Hepatocyte (in vitro differentiated cells): ENCODE measurements around the gene B3GALT4. TPM values are rescaled to one million over a fixed set of nuclear protein-coding genes. Genes with fewer than 3 reads are reported as not detected.

Source experiments
- DNase-seq: peaks from one replicate; pipeline ENCODE4 v3.0.0-alpha.2; 2016; ENCODE audit warnings: low spot score
- H2AFZ ChIP-seq: fragments of 200-600 bp; sonication (generic); 2 replicates; pipeline ENCODE4 v1.6.0; 2016; ENCODE audit warnings: antibody characterized with exemption, mild to moderate bottlenecking
- H3K27ac ChIP-seq: fragments of 200-600 bp; sonication (generic); 2 replicates; pipeline ENCODE4 v1.5.1; 2016; ENCODE audit warnings: mild to moderate bottlenecking
- H3K27me3 ChIP-seq: fragments of 200-600 bp; sonication (generic); 2 replicates; pipeline ENCODE4 v1.6.1; 2016
- H3K36me3 ChIP-seq: fragments of 200-600 bp; sonication (generic); replicated peaks from 2 replicates; pipeline ENCODE4 v1.5.1; 2016; ENCODE audit warnings: low read depth; ENCODE audit not compliant: insufficient read depth
- H3K4me1 ChIP-seq: fragments of 200-600 bp; sonication (generic); 2 replicates; pipeline ENCODE4 v1.5.1; 2016; ENCODE audit warnings: mild to moderate bottlenecking, moderate library complexity; ENCODE audit not compliant: insufficient read depth
- H3K4me2 ChIP-seq: fragments of 200-600 bp; sonication (generic); 2 replicates; pipeline ENCODE4 v1.6.0; 2016
- H3K4me3 ChIP-seq: fragments of 200-600 bp; sonication (generic); 2 replicates; pipeline ENCODE4 v1.5.1; 2016; ENCODE audit warnings: mild to moderate bottlenecking
- H3K79me2 ChIP-seq: fragments of 200-600 bp; sonication (generic); 2 replicates; pipeline ENCODE4 v1.6.0; 2017; ENCODE audit warnings: mild to moderate bottlenecking
- H3K9me2 ChIP-seq: fragments of 200-600 bp; sonication (generic); replicated peaks from 2 replicates; pipeline ENCODE4 v1.6.0; 2017; ENCODE audit warnings: mild to moderate bottlenecking; ENCODE audit not compliant: insufficient read depth
- H3K9me3 ChIP-seq: fragments of 200-600 bp; sonication (generic); 2 replicates; pipeline ENCODE4 v1.5.1; 2016; ENCODE audit warnings: low read depth, mild to moderate bottlenecking
- H4K20me1 ChIP-seq: fragments of 200-600 bp; sonication (generic); 2 replicates; pipeline ENCODE4 v1.6.0; 2016; ENCODE audit warnings: mild to moderate bottlenecking; ENCODE audit not compliant: insufficient read depth, poor library complexity, severe bottlenecking
- CTCF ChIP-seq: fragments of 200-600 bp; sonication (generic); IDR thresholded peaks from 2 replicates; pipeline ENCODE4 v1.5.1; 2016; ENCODE audit warnings: antibody characterized with exemption, mild to moderate bottlenecking; ENCODE audit not compliant: poor library complexity
- EZH2 ChIP-seq: fragments of 200-600 bp; sonication (generic); IDR thresholded peaks from 2 replicates; pipeline ENCODE4 v1.6.1; 2016; ENCODE audit warnings: antibody characterized with exemption, mild to moderate bottlenecking, borderline replicate concordance
- EZH2phosphoT487 ChIP-seq: fragments of 200-600 bp; sonication (generic); IDR thresholded peaks from one replicate; pipeline ENCODE4 v1.6.1; 2018; ENCODE audit warnings: antibody characterized with exemption, mild to moderate bottlenecking, low read depth, moderate library complexity; ENCODE audit not compliant: unreplicated experiment, severe bottlenecking
- WGBS: methylation state at CpG from one replicate; pipeline ENCODE4 v1.1.6; 2016; ENCODE audit warnings: low lambda C conversion rate; ENCODE audit errors: missing lambda C conversion rate; 5-methylcytosine and 5-hydroxymethylcytosine counted together
- polyA plus RNA-seq: library from polyadenylated mRNA; unstranded; fragments of >200 nt; fragmentation: Nextera tagmentation; extraction: Ambion mirVana; gene quantifications from 2 replicates; pipeline ENCODE4 v1.2.1, GENCODE V29; 2016
- total RNA-seq: library from RNA; depleted of rRNA; stranded (reverse); fragments of >200 nt; gene quantifications from 2 replicates; pipeline ENCODE4 v1.2.3, GENCODE V29; 2014

B3GALT4 gene
- total and polyA plus RNA-seq, 2 experiments from 2014 or later = 2.0 to 5.7 TPM

DNA sequence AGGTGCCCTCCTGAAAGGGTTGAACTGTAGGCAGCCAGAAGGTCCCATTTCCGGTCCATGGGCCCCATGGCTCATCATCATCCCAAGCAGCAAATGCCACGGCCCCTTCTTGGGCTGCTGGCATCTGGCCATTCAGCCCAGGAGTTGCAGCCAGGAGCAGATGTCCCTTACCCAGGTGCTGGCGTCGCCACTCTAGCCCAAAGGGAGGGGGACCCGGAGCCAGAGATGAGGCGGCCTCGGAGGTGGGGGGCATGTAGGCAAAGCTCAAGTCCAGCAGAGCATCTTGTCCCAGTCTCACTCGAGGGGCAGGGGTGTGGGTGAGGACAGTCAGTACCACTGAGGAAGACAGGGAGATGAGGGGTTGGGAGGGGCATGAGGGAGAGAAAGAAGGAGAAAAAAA lies 28.1 kb downstream of the B3GALT4 start:
- no peak overlapping the region for H3K4me2 ChIP-seq
- H3K4me3 ChIP-seq = no peak overlapping the region
- peaks cover 11% of the 10 kb centered on the region for H3K4me1 ChIP-seq
- H2AFZ ChIP-seq = no peak overlapping the region
- H3K27ac ChIP-seq = no peak overlapping the region
- H3K36me3 ChIP-seq = no peaks in the 10 kb centered on the region
- H3K9me2 ChIP-seq = no peaks in the 10 kb centered on the region
- no peaks in the 10 kb centered on the region for H3K27me3 ChIP-seq
- no peak for DNase-seq
- peaks cover 13% of the 10 kb centered on the region for H4K20me1 ChIP-seq
- WGBS = 94% methylated on average over 8 of the region's 8 CpGs
- H3K79me2 ChIP-seq = peaks cover 77% of the 10 kb centered on the region
- H3K9me3 ChIP-seq = no peaks in the 10 kb centered on the region
- TF ChIP-seq CTCF (no peak), EZH2phosphoT487 (no peak), EZH2 (no peak)

DNA sequence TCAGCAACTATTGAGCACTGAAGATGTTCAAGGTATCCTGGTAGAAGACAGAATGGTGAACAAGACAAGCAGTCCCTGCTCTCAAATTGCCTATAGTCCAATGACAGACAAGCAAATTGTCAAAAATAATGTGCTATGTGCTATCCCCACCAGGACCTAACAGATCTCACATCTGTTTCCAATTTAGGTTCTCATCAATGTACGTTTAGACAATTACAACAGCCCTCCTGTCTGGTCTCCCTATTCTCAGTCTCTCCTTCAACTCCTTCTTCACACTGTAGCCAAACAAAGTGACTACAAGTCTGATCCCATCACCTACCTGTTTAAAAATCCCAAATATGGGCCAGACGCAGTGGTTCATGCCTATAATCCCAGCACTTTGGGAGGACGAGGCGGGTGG lies 29.4 kb downstream of the B3GALT4 start:
- Histone ChIP-seq H3K4me2 (no peak overlapping the region), H3K36me3 (no peaks in the 10 kb centered on the region), H3K4me1 (no peaks in the 10 kb centered on the region), H3K9me2 (no peaks in the 10 kb centered on the region), H2AFZ (no peak overlapping the region), H3K4me3 (no peak overlapping the region), H3K9me3 (no peaks in the 10 kb centered on the region), H4K20me1 (peaks cover 10% of the 10 kb centered on the region), H3K27me3 (no peaks in the 10 kb centered on the region), H3K79me2 (peaks cover 77% of the 10 kb centered on the region), H3K27ac (no peak overlapping the region)
- 84% methylated on average over 4 of the region's 4 CpGs for WGBS
- TF ChIP-seq EZH2phosphoT487 (no peak), EZH2 (no peak), CTCF (no peak)
- DNase-seq = no peak

- DNase-seq = peak; percentile 92
- no peak overlapping the region for H2AFZ ChIP-seq
- H4K20me1 ChIP-seq = no peaks in the 10 kb centered on the region
These were observed 35.6 kb downstream of the B3GALT4 start for GRCh38 chr6:33312361-33313104.

More at GRCh38 chr6:33312361-33313104, 35.6 kb downstream of the B3GALT4 start:
- 6% methylated on average over 29 of the region's 29 CpGs for WGBS
- Histone ChIP-seq H3K36me3 (no peaks in the 10 kb centered on the region), H3K79me2 (peaks cover 53% of the 10 kb centered on the region), H3K4me2 (peak overlapping the region; percentile 84), H3K4me1 (peaks cover 8% of the 10 kb centered on the region), H3K9me3 (no peaks in the 10 kb centered on the region), H3K27me3 (no peaks in the 10 kb centered on the region), H3K9me2 (no peaks in the 10 kb centered on the region), H3K27ac (peak overlapping the region; percentile 96), H3K4me3 (peak overlapping the region; percentile 65)
- no peak for TF ChIP-seq EZH2phosphoT487
- no peak for TF ChIP-seq CTCF
- no peak for TF ChIP-seq EZH2
